Body of pancreas (tissue), 4 donors: Measurements from ENCODE around the gene TENM3.

Experiments
- CTCF ChIP-seq, 7 experiments: fragments of 450-650 bp in 4 of 7; fragments of 200-600 bp in 3 of 7; sonication (generic) in 3 of 7; IDR thresholded peaks; one replicate each; pipeline ENCODE4 v1.5.1; 2016 to 2019; ENCODE audit warnings: antibody characterized with exemption in 7 of 7
- POLR2A ChIP-seq, 3 donors: fragments of 450-650 bp; IDR thresholded peaks; one replicate each; pipeline ENCODE4 v1.6.1; 2016; ENCODE audit warnings: antibody characterized with exemption in 3 of 3, mild to moderate bottlenecking in 2 of 3

DNA sequence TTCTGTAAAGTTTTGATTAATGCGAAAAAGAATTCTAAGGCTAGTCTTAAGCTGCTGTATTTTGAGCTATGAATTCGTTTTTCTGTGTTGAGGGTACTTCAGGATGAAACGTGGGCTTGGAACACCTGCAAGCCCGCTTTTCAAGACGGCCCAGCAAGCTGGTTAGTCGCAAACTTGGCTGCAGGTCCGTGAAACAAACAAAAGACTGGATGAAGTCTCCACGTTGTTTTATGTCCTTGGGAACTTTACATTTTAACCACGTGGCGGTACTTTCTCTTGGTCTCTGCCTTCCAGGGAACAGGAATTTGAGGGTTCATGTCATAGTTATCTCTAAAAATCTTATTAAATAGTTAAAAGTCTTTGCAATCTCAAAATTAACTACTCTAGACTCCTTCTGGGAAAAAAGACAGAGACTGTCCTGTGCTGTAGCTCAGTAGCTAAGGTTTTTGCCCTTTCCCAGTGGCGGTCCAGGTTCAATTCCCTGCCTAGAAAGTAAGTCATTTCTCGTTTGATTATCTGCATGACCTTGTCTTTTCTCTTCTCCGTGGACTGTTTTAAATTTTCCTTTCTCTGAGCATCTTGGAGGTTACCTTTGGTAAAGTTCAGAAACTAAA lies 21.0 kb downstream of the TENM3 start:
- TF ChIP-seq POLR2A (IDR thresholded peaks at IDR 0.05) (no peak), CTCF (IDR thresholded peaks at IDR 0.05) (no peak)
